ENCODE measurements around the gene MRPL45. TPM values are rescaled to one million over a fixed set of nuclear protein-coding genes. Genes with fewer than 3 reads are reported as not detected.

Gene MRPL45
- total RNA-seq, 1 donor from 2014 or later = 53.9 TPM

- no peak overlapping the region for H3K4me3 ChIP-seq (ENCODE audit: low read depth, low read length)
- DNase-seq (ENCODE audit: low read depth) = no peak
- no peak for TF ChIP-seq CTCF (conservative IDR thresholded peaks at IDR 0.05; ENCODE audit: low read depth, low read length)
These were observed 18.5 kb downstream of the MRPL45 start for GRCh38 chr17:38315497-38315896.

- no peak for TF ChIP-seq CTCF (conservative IDR thresholded peaks at IDR 0.05; ENCODE audit: low read depth, low read length)
- H3K4me3 ChIP-seq (ENCODE audit: low read depth, low read length) = no peak overlapping the region
- DNase-seq (ENCODE audit: low read depth) = no peak
These were observed 20.1 kb downstream of the MRPL45 start for GRCh38 chr17:38317081-38317480.

- no peak overlapping the region for H3K4me3 ChIP-seq (ENCODE audit: low read depth, low read length)
- no peak for TF ChIP-seq CTCF (conservative IDR thresholded peaks at IDR 0.05; ENCODE audit: low read depth, low read length)
- no peak for DNase-seq (ENCODE audit: low read depth)
These were observed 23.5 kb downstream of the MRPL45 start for GRCh38 chr17:38320482-38320881.

DNA sequence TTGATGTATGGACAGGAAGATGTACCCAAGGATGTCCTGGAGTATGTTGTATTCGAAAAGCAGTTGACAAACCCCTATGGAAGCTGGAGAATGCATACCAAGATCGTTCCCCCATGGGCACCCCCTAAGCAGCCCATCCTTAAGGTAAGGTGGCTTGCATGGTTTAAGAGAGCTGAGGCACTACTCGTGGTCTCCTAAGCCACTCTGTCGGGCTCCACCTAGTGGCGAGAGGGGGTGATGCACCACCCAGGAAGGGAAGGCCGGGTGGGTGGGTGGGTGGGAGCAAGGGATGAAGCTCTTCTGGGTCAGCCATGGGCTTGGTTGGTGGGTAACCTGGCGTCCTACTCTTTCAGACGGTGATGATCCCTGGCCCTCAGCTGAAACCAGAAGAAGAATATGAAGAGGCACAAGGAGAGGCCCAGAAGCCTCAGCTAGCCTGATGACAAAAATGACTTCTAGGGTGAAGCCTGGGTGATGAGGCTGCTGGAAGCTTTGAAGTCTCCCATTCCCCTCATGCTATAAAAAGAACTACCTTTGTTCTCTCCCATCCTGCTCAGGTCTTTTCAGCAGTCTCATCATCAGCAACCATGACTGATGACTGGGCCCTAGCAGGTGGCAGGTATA, 25.3 kb downstream of the MRPL45 start:
- DNase-seq (ENCODE audit: low read depth) = no peak
- TF ChIP-seq CTCF (conservative IDR thresholded peaks at IDR 0.05; ENCODE audit: low read depth, low read length) = peak; percentile 62
- H3K4me3 ChIP-seq (ENCODE audit: low read depth, low read length) = no peak overlapping the region

DNA sequence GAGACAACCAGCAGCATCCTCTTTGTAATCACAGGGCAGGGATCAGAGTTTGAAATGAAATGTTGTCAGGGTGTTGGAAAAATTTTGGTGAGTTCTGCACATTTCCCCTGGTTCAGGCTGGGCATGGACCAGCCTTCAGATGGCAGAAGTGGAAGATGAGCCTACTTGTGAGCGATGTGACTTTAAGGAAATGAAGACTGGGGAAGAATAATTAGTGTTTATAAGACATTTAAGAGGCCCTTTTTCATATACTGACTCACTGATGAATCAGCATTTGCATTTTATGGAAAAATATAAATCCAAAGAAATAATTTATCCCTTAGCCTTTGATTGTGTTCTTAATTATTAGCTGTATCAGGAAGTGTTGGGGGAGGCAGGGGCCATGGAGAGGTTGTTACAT, 25.9 kb downstream of the MRPL45 start:
- DNase-seq (ENCODE audit: low read depth) = no peak
- TF ChIP-seq CTCF (conservative IDR thresholded peaks at IDR 0.05; ENCODE audit: low read depth, low read length) = no peak
- H3K4me3 ChIP-seq (ENCODE audit: low read depth, low read length) = no peak overlapping the region

DNA sequence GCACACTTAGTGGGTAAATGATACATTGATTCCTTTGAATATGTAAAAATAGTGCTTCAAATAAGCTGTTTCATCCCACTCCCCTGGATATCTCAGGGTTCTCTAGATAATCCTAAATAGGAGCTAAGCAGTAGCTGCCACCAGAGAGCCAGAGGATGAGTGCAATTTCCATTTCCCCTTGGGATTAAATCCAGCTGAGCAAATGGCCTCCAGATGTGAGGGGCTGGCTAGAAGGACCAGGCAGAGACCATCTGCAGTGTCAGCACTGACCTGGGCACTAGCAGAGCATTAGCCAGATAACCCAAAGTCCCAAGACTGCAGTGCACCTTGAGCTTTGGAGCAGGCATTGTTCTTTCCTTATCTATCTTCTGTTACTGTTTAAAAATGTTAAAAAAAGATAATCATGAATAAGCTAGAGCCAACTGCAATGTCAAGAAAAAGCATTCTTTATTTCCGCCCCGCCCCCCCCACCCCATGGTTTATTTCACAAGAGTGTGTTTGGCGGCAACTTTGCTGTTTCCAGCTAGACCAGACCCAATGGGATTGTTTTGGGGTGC, 27.3 kb downstream of the MRPL45 start:
- no peak for TF ChIP-seq CTCF (conservative IDR thresholded peaks at IDR 0.05; ENCODE audit: low read depth, low read length)
- H3K4me3 ChIP-seq (ENCODE audit: low read depth, low read length) = no peak overlapping the region
- DNase-seq (ENCODE audit: low read depth) = no peak

DNA sequence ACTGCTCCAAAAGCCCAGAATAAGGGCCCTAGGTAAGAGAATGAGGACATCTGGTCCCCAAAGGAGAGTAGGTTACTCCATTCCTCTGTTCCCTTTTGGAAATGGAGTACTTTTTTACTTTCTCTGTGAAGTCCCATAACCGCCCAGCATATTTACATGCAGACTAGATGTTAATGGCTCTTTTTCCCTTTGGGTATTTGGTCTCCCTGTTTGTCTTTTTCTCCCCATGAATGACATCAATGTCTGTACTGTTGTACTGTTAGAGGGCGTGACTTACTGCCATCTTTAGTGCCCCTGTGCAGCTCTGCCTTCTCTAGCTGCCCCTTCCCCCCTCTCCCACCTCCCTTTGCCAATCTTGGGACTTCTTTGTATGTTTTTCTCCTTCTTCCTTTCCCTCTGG, 27.8 kb downstream of the MRPL45 start:
- no peak for DNase-seq (ENCODE audit: low read depth)
- H3K4me3 ChIP-seq (ENCODE audit: low read depth, low read length) = no peak overlapping the region
- TF ChIP-seq CTCF (conservative IDR thresholded peaks at IDR 0.05; ENCODE audit: low read depth, low read length) = no peak

Measured in epithelial cell of proximal tubule (primary cell).